Pancreas (tissue), 10 donors: ENCODE measurements around the gene TFEB. TPM values are rescaled to one million over a fixed set of nuclear protein-coding genes. Genes with fewer than 3 reads are reported as not detected.

Experiments used
- ATAC-seq, 4 donors: fragments of 200-7000 bp; cut with Tn5 transposase; one replicate each; pipeline versions ENCODE4 v1.8.0 to v1.9.1; 2020; ENCODE audit warnings: mild to moderate bottlenecking in 4 of 4, moderate library complexity in 4 of 4
- DNase-seq, 6 donors: peaks; one replicate each; pipeline ENCODE4 v3.0.0-alpha.2; 2020
- FAIRE-seq: peaks from 2 replicates; lab custom pipeline; 2012; peaks lifted over from hg19 to GRCh38; lab: Jason Lieb, UNC
- H3K27ac ChIP-seq, 4 donors: fragments of 200-600 bp; sonication (generic); 1 replicate in 3 of 4; 2 replicates in 1 of 4; pipeline versions ENCODE4 v1.5.0 to v1.8.0; 2020
- H3K27me3 ChIP-seq, 4 donors: fragments of 200-600 bp; one replicate each; pipeline ENCODE4 v1.8.0; 2021
- H3K36me3 ChIP-seq, 3 donors: fragments of 200-600 bp; sonication (generic) in 1 of 3; one replicate each; pipeline versions ENCODE4 v1.5.0 to v1.8.0; 2020 to 2021
- H3K4me1 ChIP-seq, 3 donors: fragments of 200-600 bp; one replicate each; pipeline ENCODE4 v1.8.0; 2021
- H3K4me3 ChIP-seq, 4 donors: fragments of 200-600 bp; sonication (generic) in 2 of 4; one replicate each; pipeline versions ENCODE4 v1.5.0 to v1.8.0; 2020 to 2021
- H3K9me3 ChIP-seq, 4 donors: fragments of 200-600 bp; one replicate each; pipeline ENCODE4 v1.8.0; 2021
- WGBS, 2 donors: extraction: QIAGEN DNeasy Blood & Tissue Kit; methylation state at CpG; one replicate each; pipeline ENCODE4 v1.1.7; 2013; 5-methylcytosine and 5-hydroxymethylcytosine counted together
- intact Hi-C, 3 donors: fragments of 100-400 bp; cut with DNase I; formaldehyde crosslinking; loops; one replicate each; pipeline versions ENCODE4 v1.11.1 to v1.14.2; 2022
- polyA plus RNA-seq, 2 donors: library from polyadenylated mRNA; stranded (reverse); fragments of 200-250 nt; gene quantifications; one replicate each; pipeline ENCODE4 v1.2.3, GENCODE V29; 2013
- total RNA-seq, 6 donors: library from RNA; stranded (reverse); fragmentation: NEBNext Ultra II Directional in 4 of 6; extraction: Animal tissue kit (Norgen Biotek cat#: 25700) in 4 of 6; gene quantifications; one replicate each; pipeline versions ENCODE4 v1.2.1 to v1.2.4, GENCODE V29; 2021 to 2023
- TF ChIP-seq, protein P1 (sequence below), 4 donors: fragments of 200-600 bp; sonication (generic) in 3 of 4; IDR thresholded peaks; one replicate each; pipeline versions ENCODE4 v1.5.0 to v1.8.0; 2021; ENCODE audit warnings: antibody characterized with exemption in 4 of 4
- donor health status: healthy with polysubstance abuse.
- donor health status: DM: no; HTN: no; CAD: no; lungs with moderate emphysema.
- donor health status: DM: no; HTN: no; CAD: no.
- donor health status: control.
- donor health status: control.
- donor health status: Bipolar disorder and iron deficiency.
- donor health status: DM: yes; HTN: yes; CAD: no.
- donor health status: DM: no; HTN: no; CAD: no.
- donor health status: DM: no; HTN: no; CAD: no.
- donor health status: DM: yes; HTN: yes; CAD: no.

TFEB gene
- total and polyA plus RNA-seq, 8 donors: 6.5 to 49.4 (median 11.6) TPM

DNA sequence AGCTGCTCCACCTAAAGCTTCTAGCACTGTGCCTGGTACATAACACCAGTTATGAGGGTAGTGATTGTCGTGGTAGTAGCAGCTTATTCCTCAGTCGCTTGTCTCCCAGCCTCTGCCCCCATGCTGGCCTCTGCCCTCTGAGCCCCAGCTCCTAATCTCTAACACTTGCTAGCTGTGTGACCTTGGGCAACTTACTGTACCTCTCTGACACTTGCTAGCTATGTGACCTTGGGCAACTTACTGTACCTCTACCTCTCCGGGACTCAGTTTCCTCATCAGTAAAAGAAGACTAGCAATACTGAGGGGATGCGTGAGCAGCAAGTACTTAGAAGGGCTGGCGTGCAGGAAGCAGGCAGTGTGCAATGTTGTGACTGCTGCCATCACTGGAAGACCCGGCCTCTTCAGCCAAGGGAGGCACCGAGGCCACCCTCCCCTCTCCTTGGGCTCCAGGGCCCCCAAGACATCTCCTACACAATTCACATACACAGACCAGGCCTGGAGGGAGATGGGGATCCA, 87.3 kb downstream of the TFEB start:
- DNase-seq (no peak), ATAC-seq (no peak), FAIRE-seq (no peak)
- TF ChIP-seq, protein P1, sequence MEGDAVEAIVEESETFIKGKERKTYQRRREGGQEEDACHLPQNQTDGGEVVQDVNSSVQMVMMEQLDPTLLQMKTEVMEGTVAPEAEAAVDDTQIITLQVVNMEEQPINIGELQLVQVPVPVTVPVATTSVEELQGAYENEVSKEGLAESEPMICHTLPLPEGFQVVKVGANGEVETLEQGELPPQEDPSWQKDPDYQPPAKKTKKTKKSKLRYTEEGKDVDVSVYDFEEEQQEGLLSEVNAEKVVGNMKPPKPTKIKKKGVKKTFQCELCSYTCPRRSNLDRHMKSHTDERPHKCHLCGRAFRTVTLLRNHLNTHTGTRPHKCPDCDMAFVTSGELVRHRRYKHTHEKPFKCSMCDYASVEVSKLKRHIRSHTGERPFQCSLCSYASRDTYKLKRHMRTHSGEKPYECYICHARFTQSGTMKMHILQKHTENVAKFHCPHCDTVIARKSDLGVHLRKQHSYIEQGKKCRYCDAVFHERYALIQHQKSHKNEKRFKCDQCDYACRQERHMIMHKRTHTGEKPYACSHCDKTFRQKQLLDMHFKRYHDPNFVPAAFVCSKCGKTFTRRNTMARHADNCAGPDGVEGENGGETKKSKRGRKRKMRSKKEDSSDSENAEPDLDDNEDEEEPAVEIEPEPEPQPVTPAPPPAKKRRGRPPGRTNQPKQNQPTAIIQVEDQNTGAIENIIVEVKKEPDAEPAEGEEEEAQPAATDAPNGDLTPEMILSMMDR (IDR thresholded peaks at IDR 0.05): no peak
- H3K4me3 ChIP-seq: no peak overlapping the region
- H3K9me3 ChIP-seq: no peaks in the 10 kb centered on the region
- no peak overlapping the region for H3K27ac ChIP-seq
- intact Hi-C loops: no loop called here
- no peaks in the 10 kb centered on the region for H3K27me3 ChIP-seq
- 59 to 71% methylated on average over 7 of the region's 7 CpGs for WGBS, 2 donors
- no peaks in the 10 kb centered on the region for H3K36me3 ChIP-seq
- no peaks in the 10 kb centered on the region for H3K4me1 ChIP-seq

DNA sequence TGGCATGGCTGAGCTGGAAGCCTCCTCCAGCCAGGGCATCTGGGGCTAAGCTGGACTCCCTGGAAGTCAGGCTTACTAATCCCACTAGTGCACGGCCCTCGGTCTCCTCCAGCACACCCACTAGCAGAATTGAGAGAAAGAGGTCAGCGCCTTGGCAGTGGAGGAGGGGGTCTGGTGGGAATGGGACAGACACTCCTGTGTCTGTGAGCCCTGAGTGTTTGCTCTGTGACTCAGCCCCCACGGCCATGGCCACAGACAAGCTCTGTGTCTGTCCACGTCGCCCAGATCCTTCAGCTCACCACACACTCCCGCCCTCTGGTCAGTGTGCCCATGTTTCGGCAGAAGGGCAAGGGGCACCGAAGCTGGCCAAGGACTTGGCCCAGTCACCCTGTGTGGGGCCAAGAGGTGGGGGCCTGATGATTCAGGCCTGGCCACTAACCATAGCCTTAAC, 88.3 kb downstream of the TFEB start:
- TF ChIP-seq, protein P1 (IDR thresholded peaks at IDR 0.05): no peak
- WGBS, 2 donors: 77 to 90% methylated on average over 9 of the region's 9 CpGs
- ATAC-seq (peak in 1 of 4 donors; percentile 24), FAIRE-seq (no peak), DNase-seq (no peak)
- Histone ChIP-seq H3K36me3 (no peaks in the 10 kb centered on the region), H3K27me3 (no peaks in the 10 kb centered on the region), H3K4me1 (no peaks in the 10 kb centered on the region), H3K9me3 (no peaks in the 10 kb centered on the region), H3K27ac (no peak overlapping the region), H3K4me3 (no peak overlapping the region)
- intact Hi-C loops: no loop called here

DNA sequence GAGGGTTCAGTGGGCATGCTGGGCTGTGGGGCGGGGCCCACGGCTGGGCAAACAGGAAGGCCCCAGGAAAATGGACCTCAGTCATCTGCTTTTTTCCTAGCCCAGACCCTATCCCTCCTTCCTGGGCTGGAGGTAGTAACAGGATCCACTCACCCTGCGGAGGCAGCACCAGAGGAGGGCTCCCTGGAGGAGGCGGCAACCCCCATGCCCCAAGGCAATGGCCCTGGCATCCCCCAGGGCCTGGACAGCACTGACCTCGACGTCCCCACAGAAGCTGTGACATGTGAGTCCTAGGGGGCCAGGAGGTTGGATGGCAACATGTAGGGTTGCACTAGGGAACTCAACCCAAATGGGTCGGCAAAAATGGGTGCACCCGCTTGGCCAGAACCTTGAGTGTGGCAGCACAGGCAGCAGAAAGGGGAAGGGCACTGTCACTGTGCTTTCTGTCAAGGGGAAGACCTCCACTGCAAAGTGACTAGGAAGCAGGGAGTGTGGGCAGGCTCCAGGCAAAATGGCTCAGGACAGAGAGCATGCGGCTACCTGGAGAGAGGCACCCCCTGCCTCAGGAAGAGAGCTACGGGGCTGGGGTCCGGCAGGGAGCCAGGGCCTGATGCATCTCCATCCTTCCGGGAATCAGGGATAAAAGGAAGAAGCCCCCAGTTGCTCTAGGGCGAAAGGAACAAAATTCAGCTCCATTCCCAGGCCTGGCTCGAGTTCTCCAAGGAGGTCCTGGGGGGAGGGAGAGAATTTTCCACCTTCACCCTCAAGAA, 89.2 kb downstream of the TFEB start:
- intact Hi-C loops: no loop called here
- 74 to 80% methylated on average over 14 of the region's 14 CpGs for WGBS, 2 donors
- Histone ChIP-seq H3K27me3 (no peaks in the 10 kb centered on the region), H3K27ac (no peak overlapping the region), H3K4me1 (no peaks in the 10 kb centered on the region), H3K9me3 (no peaks in the 10 kb centered on the region), H3K4me3 (no peak overlapping the region), H3K36me3 (no peaks in the 10 kb centered on the region)
- TF ChIP-seq, protein P1 (IDR thresholded peaks at IDR 0.05): no peak
- ATAC-seq (no peak), DNase-seq (no peak), FAIRE-seq (no peak)

DNA sequence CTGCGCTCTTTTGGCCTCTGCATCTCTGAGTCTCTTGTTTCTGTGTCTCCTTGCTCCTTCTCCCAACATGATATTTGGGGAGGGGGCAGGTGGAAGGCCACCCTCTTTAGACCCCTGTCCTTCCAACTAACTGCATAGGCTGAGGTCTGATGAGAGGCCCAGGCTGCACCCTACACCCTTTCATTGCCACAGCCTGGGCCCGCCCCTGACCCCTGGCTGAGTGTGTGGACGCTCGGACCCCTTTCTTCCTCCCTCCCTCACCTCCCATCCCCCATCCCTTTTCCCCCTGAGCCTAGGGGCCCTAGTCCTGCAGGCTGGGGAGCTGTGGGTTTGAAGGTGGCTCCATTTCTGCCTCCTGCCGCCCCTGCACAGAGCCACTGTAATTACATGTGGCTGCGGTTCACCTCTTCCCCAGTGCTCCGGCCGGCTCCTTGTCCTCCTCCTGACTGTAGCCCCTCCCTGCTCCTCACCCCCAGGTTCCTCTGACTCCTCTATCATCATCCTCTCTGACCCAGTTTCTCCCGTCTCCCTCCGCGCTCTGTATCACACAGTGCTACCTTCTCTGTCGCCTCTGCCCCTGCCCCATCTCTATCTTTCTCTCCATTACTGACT, 90.3 kb downstream of the TFEB start:
- intact Hi-C loops: no loop called here
- no peak overlapping the region for H3K4me3 ChIP-seq
- 82 to 85% methylated on average over 12 of the region's 12 CpGs for WGBS, 2 donors
- H3K36me3 ChIP-seq: no peaks in the 10 kb centered on the region
- TF ChIP-seq, protein P1 (IDR thresholded peaks at IDR 0.05): no peak
- no peak for ATAC-seq
- no peak for DNase-seq
- H3K4me1 ChIP-seq: no peaks in the 10 kb centered on the region
- H3K27me3 ChIP-seq: no peaks in the 10 kb centered on the region
- FAIRE-seq: no peak
- H3K9me3 ChIP-seq: no peaks in the 10 kb centered on the region
- H3K27ac ChIP-seq: no peak overlapping the region
